Stimulated activated CD8-positive, alpha-beta memory T cell treated with anti-CD3 and anti-CD28 coated beads, Interleukin-7, amount 100 ng/mL, for 48 hours (primary cell): Measurements from ENCODE around the gene BARX2.

ENCODE experiments used
- DNase-seq, 2 donors: peaks; one replicate each; pipeline ENCODE4 v3.0.0-alpha.2; 2020; ENCODE audit warnings: low read depth in 1 of 2; ENCODE audit errors: extremely low read depth in 1 of 2

The BARX2 gene

DNA sequence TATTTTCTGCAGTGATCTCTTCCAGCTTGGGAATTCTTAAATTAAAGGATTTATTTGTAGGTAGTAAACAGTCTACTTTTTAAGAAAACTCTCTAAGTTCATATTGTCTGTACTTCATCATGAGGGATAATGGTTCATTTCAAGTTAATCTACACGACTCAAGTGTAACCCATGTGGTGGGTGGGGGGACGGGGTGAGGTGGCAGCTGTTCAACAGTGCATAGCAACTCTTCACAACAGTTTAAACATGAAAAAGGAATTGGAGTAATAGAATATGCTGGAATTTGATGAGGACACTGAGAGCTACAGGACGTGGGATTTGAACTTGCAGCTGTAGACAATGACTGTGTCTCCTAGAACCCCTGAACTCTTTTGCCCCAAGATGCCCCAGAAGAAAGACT lies 20.8 kb downstream of the BARX2 start:
- DNase-seq, result no peak

DNA sequence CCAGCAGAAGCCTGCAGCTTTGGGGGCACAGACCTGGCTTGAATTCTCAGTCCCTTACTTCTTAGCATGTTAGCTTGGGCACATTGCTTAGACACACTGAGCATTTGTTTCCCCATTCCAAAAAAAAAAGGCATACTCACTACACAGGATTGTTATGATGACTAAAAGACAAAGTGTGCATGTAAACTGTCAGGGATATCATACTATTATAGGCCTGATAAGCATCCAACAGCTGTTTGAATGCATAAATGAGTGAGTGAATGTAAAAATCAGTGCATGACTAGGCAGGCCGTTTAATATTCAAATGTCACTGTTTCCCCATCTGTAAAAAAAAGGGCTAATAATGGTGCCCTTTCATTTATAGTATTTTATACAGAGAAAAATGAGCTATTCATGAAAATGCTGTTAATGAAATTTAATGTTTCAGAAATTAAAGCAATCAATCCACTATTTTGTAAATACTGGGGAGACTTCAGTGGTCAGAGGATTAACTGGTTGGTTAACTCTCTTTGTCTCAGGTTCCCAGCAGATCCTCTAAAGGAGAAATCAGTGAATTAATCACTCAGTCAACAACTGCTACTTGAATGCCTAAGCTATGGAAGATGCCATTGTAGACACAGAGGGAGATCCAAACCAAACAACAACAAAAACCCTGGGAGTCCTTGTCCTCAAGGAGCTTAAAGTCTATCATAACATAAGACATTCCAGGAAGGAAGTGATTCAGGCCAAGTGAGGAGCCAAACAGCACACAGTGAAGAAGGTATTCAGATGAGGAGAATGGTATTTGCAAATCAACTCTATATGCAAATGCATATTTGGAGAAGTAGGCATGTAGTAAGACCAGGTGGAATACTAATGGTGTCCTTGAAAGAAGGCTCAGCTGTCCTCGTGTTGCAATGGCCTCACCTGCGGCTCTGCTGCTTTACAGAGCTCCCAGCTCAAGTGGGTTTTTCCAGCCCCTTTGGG lies 26.8 kb downstream of the BARX2 start:
- DNase-seq, result no peak

GRCh38 chr11:129404731-129405130 lies 29.1 kb downstream of the BARX2 start:
- DNase-seq, result no peak

- DNase-seq, result no peak
Measured at GRCh38 chr11:129408865-129409444, 33.3 kb downstream of the BARX2 start.

DNA sequence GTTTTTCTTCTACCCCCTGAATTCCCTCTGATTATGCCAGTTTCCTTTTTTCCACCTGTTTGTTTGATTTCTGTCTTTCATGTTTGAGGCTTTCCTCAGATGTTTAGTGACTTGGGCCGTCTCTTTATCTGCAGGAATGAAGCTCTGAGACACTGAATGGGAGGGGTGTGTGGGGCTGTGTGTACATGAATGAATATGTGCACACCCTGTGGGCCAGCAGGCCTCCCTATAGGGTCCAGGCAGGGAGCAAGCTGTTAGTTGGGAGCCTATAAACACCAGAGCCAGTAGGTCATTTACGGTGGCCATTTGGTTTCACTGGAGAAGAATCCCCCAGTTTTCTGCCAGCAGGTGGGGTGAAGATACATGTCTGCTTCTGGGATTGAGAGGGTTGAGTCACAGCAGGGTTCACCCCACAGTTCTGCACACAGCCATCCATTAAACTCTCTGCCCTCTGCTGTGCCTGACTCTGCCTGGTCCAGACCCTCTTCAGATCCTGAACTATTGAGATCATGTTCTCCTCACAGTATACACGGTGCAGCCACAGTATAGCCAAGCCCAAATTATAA lies 34.8 kb downstream of the BARX2 start:
- DNase-seq, result no peak

DNA sequence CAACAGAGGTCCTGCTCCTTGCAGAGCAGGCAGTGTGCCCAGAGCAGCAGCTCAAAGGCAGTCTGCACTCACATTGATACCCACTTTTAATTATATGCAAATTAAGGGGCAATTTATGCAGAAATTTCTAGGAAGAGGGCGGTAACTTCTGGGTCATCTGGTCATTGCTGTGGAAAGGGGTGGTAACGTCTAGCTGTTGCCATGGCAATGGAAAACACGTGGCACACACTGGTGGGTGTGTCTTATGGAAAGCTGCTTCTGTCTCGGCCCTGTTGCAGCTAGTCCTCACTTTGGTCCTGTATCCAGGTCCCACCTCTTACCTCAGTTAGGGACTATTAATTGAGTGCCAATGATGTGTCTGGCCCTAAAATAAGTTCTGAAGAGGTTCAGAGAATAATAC lies 36.8 kb downstream of the BARX2 start:
- DNase-seq, result no peak

DNA sequence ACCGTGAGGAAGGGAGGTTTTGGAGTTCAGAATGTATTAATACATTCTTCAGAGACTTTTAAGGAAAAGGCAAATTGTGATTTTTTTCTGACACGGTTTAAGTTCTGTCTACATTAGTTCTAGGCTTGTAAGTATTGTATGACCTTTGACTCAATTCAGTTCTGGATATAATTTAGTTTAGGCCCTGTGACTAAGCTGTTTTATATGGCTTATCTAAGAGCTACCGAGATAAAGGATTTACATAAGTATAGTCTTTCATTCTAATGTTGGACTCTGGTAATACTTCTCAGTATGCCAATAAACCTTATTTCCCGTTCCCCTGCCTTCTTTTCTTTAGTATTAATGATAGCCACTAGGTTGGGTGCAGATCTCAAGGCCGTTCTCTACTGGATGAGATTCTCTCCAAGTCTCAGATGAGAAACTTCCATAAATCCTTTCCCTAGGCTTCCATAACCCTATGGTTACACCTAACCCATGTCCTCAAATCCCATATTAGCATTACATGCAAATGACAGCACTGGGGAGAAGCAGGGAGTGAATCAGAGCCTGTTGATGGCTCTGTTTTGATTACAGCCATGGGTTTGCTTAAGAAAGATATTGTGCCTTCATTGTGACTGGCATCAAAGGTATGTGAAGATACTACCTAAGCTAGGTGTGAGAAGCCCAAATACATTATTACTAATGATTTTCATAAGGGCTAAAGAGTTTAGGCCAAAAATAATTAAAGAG lies 38.7 kb downstream of the BARX2 start:
- DNase-seq, result no peak

DNA sequence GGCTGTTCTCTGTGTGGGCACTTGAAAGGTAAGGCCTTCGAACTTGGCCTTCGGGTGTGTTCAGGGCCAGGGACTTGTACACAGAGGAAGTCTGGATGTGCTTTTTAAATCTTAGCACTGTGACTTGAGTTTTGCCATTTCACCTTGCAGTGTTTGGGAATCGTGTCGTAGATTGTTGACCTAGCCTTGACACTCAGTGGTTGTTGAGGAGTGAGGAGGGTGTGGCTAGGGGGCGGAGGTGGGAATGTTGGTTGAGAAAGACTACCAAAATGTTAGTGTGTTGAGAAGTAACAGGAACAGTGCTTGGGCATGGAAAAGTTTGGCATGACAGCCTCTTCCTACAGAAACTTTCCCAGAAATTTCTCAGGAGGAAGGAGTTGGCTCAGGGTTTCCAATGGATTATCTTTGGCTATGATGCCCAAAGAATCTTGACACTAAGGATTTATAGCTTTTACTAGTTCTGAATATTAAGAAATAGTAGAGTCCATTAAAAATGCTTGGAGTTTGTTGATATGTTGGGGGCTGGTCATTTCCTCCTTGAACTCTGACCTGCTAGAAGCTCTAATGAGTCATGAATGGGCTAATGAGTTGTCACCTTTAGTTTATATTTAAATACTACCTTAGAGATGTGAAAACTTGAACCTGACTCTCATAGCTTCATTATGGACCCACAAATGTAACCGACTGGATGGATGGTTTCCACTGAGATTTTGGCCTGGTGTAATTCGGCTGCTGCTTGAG lies 40.6 kb downstream of the BARX2 start:
- no peak for DNase-seq

DNA sequence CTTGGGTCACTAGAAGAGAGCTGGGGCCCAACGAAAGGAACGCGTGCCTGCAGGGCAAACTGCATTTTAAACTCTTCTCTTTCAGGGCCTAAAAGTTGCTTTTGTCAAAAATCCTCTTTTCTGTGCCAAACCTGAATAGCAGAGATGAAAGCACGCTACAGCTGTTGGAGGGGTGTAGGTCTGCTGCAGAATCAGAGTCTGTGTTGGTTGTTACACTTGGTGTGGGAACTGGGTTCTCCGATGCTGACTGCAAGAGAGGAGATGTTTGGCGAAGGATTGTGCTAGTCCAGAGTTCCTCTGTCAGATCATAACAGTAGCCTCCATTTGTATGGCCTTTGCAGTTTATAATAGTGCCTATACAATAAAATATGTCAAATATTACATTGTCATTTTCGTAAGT lies 41.8 kb downstream of the BARX2 start:
- no peak for DNase-seq

GRCh38 chr11:129418039-129418438 lies 42.4 kb downstream of the BARX2 start:
- DNase-seq, result no peak

- DNase-seq, result no peak
Measured at GRCh38 chr11:129419386-129419785, 43.7 kb downstream of the BARX2 start.

- DNase-seq, result no peak
Measured at GRCh38 chr11:129423426-129423825, 47.8 kb downstream of the BARX2 start.

DNA sequence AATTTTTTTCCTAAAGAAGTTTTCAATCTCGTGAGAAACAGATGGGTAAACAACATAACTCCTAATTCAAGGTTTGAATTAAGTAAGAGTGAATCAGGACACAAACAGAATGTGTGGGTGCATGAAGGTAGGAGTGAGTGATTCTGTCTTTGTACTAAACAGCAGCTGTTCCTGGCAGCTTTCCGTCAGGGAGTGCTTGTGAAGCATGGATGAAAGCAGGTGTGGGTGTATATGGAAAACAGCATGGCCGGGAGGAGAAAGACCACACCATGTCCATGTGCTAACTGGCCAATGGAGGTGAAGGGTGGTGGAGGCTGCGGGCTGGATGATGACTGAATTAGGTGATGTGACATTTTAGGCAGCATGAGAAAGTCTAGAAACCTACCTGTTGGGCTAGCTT lies 49.6 kb downstream of the BARX2 start:
- no peak for DNase-seq

- no peak for DNase-seq
Measured at GRCh38 chr11:129426038-129426437, 50.4 kb downstream of the BARX2 start.

DNA sequence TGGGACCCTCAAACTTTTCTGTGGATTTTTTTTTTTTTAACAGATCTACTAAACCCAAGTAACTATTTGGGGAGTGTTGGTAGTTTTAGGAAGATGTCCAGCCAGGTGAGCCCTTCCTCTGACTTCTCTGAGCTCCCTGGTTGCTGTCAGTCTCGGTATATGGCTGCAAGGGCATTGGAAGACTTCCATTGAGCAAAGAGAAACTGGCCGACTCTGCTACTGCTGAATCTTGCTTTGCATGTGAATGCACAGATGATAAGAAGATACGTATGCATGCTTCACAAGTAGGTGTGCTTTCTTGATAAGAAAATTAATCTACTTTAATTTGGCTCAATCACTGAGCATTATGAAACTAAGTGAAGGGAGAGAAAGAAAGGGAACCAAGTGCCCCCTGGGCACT lies 51.1 kb downstream of the BARX2 start:
- DNase-seq, result no peak

- no peak for DNase-seq
Measured at GRCh38 chr11:129427376-129427775, 51.7 kb downstream of the BARX2 start.

GRCh38 chr11:129427816-129428406 lies 52.3 kb downstream of the BARX2 start:
- no peak for DNase-seq

DNA sequence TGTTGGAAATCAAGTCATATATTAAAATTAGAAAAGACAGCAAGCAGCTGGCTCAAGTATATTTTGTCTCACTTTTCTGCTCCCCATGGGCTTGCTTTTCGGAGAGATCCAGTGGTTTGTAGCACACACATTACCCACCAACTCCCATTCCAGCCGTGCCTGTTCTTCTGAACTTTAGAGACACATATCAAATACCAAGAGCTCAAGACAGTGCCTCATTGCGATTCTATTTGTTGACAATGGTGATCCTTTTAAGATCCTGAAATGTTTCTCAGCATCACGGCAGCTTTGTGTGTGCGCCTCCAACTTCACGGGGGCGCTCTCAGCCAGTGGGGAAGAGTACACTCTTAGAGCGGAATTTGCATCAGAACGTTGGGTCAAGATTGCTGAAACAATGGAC lies 52.9 kb downstream of the BARX2 start:
- no peak for DNase-seq

DNA sequence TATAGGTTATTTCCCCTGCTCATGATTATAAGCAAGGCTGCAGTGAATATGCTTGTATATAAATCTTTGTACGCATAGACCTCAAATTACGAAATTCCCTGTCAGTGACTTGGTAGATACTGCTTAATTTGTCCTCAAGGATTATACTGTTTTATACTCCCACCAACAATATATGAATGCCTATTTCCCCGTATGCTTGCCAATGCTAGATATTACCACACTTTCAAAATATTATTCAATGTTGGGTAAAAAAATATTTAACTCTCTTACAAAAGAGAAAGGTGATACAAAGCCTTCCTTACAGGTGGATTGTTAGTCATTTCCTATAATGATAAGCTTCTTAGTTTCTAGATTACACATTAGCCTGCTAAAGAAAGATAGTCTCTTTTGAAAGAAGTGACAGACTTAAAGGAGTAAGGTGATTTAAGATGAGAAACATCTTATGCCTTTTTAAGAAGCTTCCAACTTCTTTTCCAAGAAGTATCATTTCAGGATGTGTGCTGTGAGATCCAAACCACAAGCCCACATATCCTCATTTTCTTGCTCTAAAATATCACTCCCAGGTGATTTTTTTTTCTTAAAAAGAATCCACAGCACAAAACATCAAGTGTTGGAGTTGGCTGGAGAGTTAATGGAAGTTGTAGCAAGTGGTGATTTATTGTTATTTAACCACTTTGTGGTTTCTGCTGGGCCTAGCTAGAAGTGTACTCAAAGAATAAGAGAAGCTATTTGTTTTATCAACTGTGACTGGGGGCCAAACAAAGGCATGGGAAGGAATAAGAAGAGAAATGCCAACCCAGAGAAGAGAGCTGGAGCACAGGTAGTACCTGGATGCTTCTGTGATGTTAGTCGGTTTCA lies 59.2 kb downstream of the BARX2 start:
- DNase-seq, result no peak
